TTC549 (cell line): ENCODE results near the gene CCDC188.

ENCODE experiments used
- FAIRE-seq: peaks from 2 replicates; lab custom pipeline; 2012; peaks lifted over from hg19 to GRCh38; lab: Jason Lieb, UNC

CCDC188 gene

DNA sequence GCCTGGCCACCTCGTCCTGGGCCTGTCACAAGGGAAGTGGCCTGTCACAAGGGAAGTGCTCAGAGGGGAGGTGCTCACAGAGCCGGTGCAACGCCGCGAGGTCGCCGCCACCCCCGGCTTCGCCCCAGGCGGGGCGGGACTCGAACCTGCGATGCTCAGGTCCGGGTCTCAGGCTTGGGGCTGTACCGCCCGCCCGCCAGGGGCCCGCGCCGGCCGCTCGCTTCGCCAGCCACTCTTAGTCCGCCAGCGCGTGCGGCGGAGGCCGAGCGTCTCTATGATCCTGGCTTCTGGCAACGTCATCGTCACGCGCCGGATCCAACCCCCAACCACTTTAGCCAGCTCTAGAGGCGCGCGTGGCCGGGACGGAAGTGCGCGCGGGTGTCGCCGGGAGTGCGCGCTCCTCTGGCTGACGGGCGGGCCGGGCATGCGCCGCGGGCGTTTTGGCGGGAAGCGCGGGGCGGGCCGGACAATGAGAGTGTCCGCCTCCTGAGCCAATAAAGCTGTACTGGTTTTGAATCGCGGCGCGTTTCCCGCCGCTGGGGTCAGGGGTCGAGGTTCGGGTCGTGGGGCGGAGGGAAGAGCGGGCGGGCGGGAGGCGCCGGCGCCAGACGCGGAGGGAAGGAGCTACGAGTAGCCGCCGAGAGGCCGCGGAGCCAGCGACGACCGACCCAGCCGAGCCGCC lies 33.8 kb downstream of the CCDC188 start, which contains the start of gene TRMT2A:
Gene TRMT2A (minus strand): TSS at position 276 of the 682 bp plus-strand sequence. CDS start 320 bp downstream, outside the sequence.
- FAIRE-seq = no peak

- no peak for FAIRE-seq
These were observed 34.4 kb downstream of the CCDC188 start for GRCh38 chr22:20116376-20116950.

DNA sequence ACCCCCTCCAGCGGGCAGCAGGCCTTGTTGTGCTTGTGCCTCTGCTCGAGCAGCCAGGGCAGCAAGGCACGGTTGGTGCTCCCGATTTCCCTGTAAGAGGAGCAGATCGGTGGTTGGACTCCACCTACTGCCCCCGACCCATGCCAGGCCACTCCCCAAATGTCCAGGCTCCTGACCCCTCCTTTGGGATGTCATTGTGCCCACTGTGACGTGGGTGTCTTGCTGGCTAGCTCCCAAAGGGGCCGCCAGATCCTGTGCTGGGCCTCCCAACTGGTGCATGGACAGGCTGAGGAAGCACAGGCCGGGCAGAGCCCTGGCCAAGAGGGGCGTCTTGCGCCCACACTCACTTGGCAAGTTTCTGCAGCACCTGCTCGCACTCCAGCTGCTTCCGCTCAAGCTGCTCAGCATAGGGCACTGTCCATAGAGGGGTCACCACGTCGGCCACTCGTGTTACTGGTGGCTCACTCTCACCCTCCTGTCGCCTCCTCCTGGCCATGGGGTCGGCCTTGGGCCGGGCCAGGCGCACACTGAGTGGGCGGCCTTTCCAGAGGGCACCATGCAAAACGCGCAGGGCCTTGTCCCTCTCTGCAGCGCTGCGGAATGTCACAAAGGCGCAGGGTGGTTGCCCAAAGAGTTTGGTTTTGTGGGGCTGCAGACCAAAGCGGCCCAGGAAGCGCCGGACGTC lies 35.0 kb downstream of the CCDC188 start, which contains the start of gene RANBP1:
Gene RANBP1 (plus strand): TSS at position 414 of the 685 bp plus-strand sequence. CDS start 81 bp downstream, at position 495.
- no peak for FAIRE-seq

DNA sequence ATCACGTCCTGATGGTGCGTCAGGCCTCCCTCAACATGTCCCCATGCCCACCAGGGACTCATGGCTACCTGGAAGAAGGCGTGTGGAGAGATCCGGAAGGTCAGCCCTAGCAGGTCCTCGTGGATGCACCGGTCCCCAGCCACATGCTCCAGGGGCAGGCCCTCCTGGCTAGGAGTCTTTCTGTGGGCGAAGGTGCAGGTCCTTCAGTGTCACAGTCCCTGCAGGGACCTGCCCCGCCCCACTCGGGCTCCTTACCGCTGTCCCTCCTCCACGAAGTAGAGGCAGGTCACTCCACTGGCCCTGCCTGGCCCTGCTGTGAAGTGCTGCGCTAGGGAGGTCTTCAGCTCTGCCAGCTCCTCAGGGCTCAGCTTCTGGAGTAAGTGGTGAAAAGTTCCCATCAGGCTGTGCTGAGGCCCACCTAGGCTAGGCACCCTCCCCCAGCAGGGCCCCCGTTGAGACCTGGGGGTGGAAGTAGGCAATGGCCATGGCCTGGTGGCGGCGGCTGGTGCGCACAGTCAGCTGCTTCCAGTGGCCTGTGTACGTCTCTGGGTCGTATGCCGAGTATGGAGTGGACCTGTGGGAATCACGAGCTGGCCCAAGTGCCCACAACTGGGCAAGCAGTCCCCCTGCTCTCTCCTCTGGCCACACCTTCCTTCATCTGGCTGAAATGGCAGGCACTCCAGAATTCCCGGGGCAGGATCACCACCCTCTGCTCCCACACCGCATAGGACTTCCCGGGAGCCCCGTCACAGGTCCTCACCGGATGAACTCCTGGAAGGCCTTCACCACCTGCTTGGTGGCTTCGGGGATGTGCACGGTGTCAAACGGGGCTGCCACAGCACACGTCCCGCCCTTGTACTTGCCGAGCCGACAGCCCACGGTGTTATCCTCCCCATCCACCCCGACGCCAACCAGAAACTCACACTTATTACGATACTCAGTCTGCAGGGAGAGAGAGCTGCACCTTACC lies 36.1 kb downstream of the CCDC188 start:
- FAIRE-seq = no peak

DNA sequence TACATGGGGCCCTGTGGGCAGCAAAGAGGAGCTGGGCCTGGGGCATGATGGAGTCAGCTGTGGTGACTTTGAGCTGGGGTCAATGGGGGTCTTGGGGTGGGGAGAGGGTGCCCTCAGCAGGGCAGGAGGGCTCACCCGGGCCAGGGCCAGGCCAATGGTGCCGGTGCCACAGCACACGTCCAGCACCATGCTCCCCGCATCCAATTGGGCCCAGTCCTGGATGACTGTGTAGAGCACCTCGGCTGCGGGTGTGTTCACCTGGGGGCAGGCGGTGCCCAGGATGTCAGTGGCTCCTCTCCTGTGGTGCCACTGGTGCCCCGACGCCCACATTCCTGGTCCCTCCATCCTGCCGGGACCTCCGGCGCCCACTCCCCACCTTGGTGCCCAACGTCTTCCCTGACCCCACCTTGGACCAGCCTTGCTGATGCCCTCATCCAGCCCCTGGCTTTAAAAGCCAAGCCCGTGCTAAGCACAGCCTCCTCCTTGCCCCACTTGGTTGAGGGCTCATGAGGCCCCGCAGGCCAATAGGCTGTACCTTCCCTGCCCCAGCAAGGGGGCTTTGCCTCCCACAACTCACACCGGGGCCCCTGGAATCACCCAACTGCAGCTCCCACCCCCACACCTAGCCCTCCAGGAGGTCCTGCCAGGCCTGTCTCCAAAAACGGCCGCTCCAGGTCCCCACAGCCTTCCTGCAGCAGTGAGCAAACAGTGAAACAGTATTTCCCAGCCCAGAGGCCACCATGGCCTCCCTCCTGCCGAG lies 37.1 kb downstream of the CCDC188 start:
- no peak for FAIRE-seq

- FAIRE-seq = no peak
These were observed 38.0 kb downstream of the CCDC188 start for GRCh38 chr22:20112623-20113511.

GRCh38 chr22:20111689-20112622 lies 38.9 kb downstream of the CCDC188 start:
- no peak for FAIRE-seq

DNA sequence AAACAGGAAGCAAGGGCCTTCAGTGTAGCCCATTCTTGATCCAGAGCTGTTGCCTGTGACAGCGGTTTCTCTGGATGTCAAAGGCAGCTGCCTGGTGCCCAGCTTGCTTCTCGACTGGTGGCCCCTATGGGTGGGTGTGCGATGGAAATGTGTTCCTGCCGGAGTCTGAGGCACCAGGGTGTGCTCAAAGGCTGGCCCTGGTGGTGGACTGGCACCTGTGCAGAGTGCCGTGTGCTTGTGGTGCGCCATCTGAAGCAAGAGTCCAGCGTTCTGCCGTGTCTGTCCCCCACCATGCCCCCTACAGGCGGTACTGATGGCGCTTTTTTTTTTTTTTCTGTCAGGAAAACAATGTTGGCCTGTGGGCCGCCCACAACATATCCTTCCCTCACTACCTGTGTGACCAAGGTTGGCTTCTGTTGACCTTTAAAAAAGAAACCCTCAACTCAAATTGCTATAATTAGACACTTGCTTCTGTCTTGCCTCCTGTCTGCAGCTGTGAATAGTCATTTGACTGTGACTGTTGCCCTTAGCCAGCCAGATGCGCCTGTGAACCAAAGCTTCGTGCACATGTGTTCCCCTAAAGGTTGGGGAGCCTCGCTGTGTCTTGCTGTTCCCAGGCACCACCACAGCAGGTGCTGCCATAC lies 39.7 kb downstream of the CCDC188 start:
- no peak for FAIRE-seq

DNA sequence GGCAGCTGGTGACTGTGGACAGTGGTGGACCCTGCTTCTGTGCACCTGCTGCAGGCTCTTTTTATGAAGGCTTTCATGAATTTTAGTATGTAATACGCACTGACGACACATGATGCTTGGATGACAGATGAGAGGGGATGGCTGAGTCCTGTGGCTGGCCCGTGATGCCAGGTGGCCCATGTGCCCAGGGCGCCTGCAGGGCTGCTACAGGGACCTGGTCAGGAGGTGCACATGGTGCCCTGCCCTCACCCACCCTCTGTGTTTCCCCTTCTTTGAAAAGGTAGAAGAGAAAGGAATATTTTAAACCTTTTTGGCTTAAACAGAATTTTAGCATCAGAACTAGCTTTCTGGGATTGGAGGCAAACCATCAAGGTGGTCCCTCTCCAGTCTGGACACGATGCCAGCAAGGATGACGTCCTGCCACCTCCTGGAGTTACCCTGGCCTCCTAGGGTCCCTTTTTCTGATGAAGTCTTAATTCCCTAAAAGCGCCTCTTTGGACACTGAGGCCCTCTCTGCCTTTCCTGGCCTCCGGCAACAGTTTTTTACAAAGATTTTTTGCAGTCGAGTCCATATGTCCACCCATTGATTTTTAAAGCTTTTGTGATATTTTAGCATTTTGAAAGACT lies 40.4 kb downstream of the CCDC188 start:
- FAIRE-seq = no peak

DNA sequence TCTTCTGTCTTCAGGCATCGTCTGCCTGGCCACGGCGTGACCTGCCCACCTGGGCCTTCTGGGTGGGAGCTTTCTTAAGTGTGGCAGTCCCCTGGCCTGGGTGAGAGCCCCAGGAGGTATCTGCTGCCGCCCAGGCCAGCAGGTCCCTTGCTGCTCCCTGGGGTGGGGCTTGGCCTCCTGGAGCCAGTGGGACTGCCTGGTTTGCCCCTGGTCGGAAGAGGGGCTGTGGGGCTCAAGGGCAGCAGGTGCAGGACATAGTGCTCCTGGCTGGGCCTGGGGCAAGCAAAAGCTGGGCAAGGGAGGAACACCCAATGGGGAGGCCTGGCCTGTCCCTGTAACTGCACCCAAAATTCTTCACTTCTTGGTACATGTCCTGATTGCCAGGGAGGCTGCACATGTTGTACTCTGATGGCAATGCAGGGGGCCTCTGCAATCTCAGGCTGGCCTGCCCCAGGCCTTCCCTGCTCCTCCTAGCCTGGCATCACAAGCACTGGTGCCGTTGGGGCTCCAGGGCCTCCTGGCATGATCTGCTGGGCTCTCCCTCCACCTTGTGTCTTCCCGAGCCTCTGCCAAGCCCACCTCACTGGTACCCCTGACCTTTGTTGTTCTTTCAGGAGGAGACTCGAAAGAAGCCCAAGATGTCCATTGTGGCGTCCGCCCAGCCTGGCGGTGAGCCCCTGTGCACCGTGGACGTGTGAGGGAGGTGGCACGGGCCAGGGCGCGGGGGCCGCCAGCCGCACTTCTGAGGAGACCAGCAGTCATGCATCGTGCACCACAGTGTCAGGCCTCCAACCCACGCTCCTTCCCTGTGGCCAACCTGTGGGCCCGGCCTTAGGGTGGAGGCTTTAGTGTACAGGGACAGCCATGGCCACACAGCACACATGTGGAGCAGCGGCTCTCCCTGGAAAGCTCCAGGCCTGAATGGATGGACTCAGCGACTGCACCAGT lies 41.2 kb downstream of the CCDC188 start:
- FAIRE-seq = no peak

- no peak for FAIRE-seq
These were observed 42.1 kb downstream of the CCDC188 start for GRCh38 chr22:20108757-20109230.

DNA sequence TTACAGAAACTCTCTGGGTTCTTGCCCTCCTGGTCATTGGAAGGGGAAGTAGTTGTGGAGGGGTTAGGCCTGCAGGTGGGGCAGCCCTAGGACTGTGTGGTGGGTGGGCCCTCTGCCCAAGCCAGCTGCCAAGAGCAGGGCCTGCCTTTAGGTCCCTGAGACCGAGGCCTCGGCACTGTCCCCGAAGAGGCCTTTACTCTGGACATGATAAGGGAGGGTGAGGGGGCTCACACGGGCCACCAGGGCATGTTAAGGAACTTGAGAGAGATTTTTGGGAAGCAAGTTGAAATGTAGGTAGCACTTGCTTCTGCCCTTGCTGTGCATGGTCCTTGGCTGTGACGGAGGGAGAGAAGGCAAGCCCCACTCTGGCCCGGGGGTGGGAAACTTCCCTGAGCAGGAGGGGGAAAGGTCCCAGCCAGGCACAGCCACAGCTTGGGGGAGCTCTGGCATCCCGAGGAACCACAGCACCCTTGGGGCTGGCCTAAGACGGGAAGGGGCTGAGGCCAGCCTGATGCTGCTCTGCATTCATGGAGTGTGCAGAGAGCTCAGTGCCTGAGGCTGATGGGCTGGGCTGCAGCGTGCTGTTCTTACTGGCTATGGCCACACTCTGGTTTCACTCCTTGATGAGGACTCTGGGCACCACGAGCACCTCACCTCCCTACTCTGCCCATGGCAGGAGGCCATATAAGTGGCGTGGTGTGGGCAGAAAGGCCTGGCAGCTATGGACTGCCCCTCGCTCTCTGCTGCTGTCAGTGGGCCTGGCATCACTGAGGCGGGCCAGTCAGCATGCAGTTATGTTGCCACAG lies 42.7 kb downstream of the CCDC188 start:
- no peak for FAIRE-seq

- no peak for FAIRE-seq
These were observed 43.4 kb downstream of the CCDC188 start for GRCh38 chr22:20107471-20107901.

DNA sequence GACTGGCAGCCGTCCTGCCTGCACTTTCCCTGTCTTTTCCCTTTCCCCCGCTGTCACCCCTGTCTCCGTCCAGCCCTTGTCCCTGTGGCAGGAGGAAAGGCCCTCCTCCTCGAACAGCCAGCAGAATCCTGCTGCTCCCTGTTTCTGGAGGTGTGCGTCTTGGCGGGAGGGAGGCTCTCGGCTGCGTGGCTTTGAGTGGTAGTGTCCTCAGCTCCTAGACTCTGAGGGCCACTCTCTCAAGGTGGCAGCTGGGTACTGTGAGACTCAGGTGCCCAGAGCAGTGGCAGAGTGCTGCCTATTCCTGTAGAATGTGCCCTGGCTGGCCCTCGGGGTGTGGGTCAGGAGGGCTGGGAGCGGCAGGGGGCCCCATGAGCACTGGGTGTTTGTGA lies 44.0 kb downstream of the CCDC188 start:
- FAIRE-seq = no peak

- no peak for FAIRE-seq
These were observed 44.5 kb downstream of the CCDC188 start for GRCh38 chr22:20106205-20106848.
